ENCODE results near the gene KMT2E.

DNA sequence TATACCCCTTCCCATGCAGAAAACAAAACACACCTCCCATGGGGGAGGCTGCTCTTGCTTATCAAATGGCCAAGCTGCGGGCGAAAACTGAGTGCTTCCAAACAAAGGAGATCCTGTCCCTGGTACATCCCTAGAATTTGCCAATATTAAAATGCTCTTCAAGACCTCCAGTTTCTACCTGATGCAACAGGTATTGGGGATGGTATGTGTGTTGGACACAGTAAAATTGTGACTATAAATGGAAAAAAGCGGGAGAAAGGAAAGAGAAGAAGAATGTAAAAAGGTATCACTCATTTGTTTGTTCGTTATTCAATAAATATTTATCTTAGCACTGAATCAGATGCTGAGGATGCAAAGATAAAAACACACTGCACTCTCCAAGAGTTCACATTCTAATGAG, 123.9 kb downstream of the KMT2E start:
- TF ChIP-seq, protein P1, sequence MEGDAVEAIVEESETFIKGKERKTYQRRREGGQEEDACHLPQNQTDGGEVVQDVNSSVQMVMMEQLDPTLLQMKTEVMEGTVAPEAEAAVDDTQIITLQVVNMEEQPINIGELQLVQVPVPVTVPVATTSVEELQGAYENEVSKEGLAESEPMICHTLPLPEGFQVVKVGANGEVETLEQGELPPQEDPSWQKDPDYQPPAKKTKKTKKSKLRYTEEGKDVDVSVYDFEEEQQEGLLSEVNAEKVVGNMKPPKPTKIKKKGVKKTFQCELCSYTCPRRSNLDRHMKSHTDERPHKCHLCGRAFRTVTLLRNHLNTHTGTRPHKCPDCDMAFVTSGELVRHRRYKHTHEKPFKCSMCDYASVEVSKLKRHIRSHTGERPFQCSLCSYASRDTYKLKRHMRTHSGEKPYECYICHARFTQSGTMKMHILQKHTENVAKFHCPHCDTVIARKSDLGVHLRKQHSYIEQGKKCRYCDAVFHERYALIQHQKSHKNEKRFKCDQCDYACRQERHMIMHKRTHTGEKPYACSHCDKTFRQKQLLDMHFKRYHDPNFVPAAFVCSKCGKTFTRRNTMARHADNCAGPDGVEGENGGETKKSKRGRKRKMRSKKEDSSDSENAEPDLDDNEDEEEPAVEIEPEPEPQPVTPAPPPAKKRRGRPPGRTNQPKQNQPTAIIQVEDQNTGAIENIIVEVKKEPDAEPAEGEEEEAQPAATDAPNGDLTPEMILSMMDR (IDR thresholded peaks at IDR 0.05): no peak
- TF ChIP-seq ZFX (IDR thresholded peaks at IDR 0.05; ENCODE audit: borderline replicate concordance): no peak
